ENCODE data around the gene KNTC1.
"Not testable (repeated sequence)": the region's sequence is repeated elsewhere in the genome, so short reads cannot be mapped to it uniquely, and the experiment has no call there.

The KNTC1 gene

DNA sequence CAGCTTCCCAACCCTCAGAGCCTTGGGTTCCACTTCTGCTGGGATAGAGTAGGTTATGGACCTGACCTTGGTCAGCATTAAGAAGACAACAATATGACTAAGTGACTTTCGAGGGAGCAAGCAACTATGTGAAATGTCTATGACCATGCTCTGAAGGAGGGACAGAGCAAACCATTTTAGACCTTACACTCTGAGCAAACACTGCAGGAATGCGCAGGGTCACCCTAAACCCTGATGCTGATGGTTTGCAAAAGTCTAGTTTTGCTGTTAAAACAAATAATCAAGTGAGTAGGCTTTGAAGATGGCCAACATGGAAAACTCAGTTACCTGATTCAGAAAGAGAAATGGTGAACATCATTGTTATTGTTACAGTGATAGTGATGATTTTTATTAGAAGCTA lies 35.1 kb upstream of the KNTC1 start:
- no peak for TF ChIP-seq SPI1 (IDR thresholded peaks at IDR 0.05; ENCODE audit: low read depth, low read length)
- TF ChIP-seq PAX5 (IDR thresholded peaks at IDR 0.05; ENCODE audit: insufficient read depth, low read length, severe bottlenecking), result no peak
- no peak for TF ChIP-seq TAF1 (IDR thresholded peaks at IDR 0.05; ENCODE audit: low read depth, low read length)
- TF ChIP-seq POLR2A (IDR thresholded peaks at IDR 0.05; ENCODE audit: low read depth, low read length), result no peak
- no peak for TF ChIP-seq POLR2AphosphoS5 (IDR thresholded peaks at IDR 0.05; ENCODE audit: low read depth, low read length)
- TF ChIP-seq POU2F2 (IDR thresholded peaks at IDR 0.05; ENCODE audit: low read depth, low read length), result no peak
- FAIRE-seq (no peak), DNase-seq (ENCODE audit: insufficient read length, low spot score) (no peak)

DNA sequence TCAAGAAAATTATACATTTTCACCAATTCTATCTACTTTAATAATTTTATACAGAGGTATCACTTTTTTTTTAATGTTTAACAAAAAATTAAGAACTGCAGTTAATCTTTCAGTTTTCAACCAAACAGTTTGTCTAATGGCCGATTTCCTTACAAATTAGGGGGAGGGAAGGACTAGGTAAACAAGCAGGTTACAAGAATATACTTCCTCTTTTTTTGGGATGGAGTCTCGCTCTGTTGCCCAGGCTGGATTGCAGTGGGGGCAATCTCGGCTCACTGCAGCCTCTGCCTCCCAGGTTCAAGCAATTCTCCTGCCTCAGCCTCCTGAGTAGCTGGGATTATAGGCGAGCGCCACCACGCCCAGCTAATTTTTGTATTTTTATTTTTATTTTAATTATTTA lies 33.8 kb upstream of the KNTC1 start:
- FAIRE-seq, result not testable (repeated sequence)

DNA sequence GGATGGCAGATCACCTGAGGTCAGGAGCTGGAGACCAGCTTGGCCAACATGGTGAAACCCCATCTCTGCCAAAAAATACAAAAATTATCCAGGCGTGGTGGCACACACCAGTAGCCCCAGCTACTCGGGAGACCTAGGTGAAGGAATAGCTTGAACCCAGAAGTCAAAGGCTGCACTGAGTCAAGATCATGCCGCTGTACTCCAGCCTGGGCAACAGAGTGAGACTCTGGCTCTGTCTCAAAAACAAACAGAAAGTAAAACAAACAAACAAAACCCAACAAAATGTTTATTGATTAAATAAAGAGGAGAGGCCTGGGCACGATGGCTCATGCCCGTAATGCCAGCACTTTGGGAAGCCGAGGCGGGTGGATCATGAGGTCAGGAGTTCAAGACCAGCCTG lies 31.8 kb upstream of the KNTC1 start:
- TF ChIP-seq PAX5 (IDR thresholded peaks at IDR 0.05; ENCODE audit: insufficient read depth, low read length, severe bottlenecking), result no peak
- TF ChIP-seq POLR2AphosphoS5 (IDR thresholded peaks at IDR 0.05; ENCODE audit: low read depth, low read length), result no peak
- no peak for TF ChIP-seq POU2F2 (IDR thresholded peaks at IDR 0.05; ENCODE audit: low read depth, low read length)
- no peak for TF ChIP-seq SPI1 (IDR thresholded peaks at IDR 0.05; ENCODE audit: low read depth, low read length)
- TF ChIP-seq POLR2A (IDR thresholded peaks at IDR 0.05; ENCODE audit: low read depth, low read length), result no peak
- FAIRE-seq (no peak), DNase-seq (ENCODE audit: insufficient read length, low spot score) (no peak)

More for the DNA sequence above, 33.8 kb upstream of the KNTC1 start:
- not testable (repeated sequence) for DNase-seq (ENCODE audit: insufficient read length, low spot score)

DNA sequence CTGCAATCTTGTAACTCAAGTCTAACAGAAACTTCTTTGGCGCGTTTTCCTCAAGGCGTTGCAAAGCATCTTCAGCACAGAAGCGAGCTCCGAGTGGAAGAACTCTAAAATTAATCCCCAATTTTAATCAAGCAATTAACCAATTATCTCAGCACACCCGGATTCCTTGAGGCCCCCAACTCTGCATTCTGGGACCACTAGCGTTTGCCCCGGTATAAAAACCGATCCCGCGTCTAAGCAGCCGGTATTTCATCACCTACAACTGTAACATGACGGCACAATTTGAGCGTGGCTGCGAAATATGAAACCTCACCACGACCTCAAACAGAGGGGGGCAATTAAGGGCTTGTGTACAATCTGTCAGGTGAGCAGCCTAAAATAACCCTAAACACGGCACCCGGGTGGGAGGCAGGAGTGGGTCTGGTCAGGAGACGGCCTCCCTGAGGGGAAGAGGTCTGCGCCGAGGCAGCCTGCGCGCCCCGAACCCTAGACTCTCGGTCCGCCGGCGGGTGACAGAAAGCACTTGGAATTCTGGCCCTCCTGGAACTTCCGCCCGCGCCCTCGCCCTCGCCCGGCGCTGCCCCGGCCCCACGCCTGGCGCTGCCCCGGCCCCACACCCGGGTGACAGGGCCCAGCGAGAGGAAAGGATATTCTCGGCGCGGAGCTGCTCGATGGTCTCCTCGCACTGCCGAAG lies 26.9 kb upstream of the KNTC1 start:
- DNase-seq (ENCODE audit: insufficient read length, low spot score) (peak; percentile 29), FAIRE-seq (peak; percentile 76)
- no peak for TF ChIP-seq POLR2A (IDR thresholded peaks at IDR 0.05; ENCODE audit: low read depth, low read length)
- TF ChIP-seq TAF1 (IDR thresholded peaks at IDR 0.05; ENCODE audit: low read depth, low read length), result no peak
- TF ChIP-seq POLR2AphosphoS5 (IDR thresholded peaks at IDR 0.05; ENCODE audit: low read depth, low read length), result no peak
- TF ChIP-seq PAX5 (IDR thresholded peaks at IDR 0.05; ENCODE audit: insufficient read depth, low read length, severe bottlenecking), result no peak
- TF ChIP-seq POU2F2 (IDR thresholded peaks at IDR 0.05; ENCODE audit: low read depth, low read length), result no peak
- TF ChIP-seq SPI1 (IDR thresholded peaks at IDR 0.05; ENCODE audit: low read depth, low read length), result no peak

DNA sequence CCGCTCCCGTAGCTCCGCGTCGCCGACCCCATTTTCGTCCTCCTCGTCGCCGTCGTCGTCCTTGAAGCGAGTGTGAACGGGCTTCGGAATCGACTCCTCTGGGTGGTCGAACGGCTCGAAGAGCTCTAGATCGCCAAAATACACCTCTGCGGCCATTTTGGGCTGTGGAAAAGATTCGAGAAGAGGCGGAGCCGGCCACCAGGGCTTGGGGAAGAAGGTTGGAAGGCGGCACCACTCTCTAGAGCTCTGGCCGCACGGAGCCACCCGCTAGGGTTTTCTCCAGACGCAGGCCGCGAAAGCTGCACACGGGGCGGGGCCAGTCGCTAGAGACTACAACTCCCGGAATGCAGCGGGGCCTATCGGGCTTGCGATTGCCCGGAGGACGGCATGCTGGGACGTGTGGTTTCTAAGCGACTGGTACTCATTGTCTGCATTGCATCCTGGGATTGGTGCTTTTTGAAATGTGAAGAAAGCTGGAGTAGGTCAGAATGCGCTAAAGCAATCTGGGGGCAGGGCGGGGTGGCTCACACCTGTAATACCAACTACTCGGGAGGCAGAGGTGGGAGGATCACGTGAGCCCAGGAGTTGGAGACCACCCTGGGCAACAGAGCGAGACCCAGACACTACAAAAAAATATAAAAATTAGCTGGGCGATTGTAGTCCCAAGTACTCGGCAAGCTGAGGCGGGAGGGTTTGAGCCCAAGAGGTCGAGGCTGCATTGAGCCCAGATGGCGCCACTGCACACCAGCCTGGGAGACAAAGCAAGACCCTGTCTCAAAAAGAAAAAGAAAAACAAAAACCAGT lies 26.2 kb upstream of the KNTC1 start, which contains the start of gene ZCCHC8:
ZCCHC8 (minus strand) TSS at position 248 of the 804 bp plus-strand sequence; CDS start at position 156, 92 bp downstream.
- TF ChIP-seq PAX5 (IDR thresholded peaks at IDR 0.05; ENCODE audit: insufficient read depth, low read length, severe bottlenecking) (peak; percentile 34), POLR2AphosphoS5 (IDR thresholded peaks at IDR 0.05; ENCODE audit: low read depth, low read length) (peak; percentile 86), POLR2A (IDR thresholded peaks at IDR 0.05; ENCODE audit: low read depth, low read length) (peak; percentile 86), TAF1 (IDR thresholded peaks at IDR 0.05; ENCODE audit: low read depth, low read length) (peak; percentile 70; the same call in 1 of the 2 replicates), SPI1 (IDR thresholded peaks at IDR 0.05; ENCODE audit: low read depth, low read length) (no peak), POU2F2 (IDR thresholded peaks at IDR 0.05; ENCODE audit: low read depth, low read length) (peak; percentile 44; the same call in 1 of the 2 replicates)
- peak; percentile 76 for DNase-seq (ENCODE audit: insufficient read length, low spot score)
- FAIRE-seq, result peak; percentile 98

DNA sequence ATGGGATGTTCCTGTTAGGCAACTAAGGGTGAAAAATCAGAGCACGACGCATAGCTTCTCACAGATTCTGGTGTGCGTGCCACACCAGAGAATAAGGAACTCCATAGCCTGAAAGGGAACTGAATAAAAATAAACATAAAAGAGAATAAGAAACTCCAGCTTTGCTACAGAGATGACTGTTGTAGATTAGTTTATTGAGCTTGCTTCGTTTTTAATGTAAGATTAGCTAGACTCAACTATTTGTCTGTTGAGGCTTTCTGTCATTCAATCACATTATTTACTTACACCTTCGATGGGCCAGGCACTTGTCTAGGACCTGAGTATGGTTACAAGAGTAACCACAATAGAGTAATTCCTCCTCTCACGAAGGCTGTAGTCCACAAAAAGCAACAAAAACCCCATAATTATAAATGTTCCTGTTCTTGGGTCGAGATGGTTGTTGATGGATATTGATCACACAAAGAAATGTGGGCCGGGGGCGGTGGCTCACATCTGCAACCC lies 25.5 kb upstream of the KNTC1 start:
- DNase-seq (ENCODE audit: insufficient read length, low spot score) (no peak), FAIRE-seq (no peak)
- TF ChIP-seq PAX5 (IDR thresholded peaks at IDR 0.05; ENCODE audit: insufficient read depth, low read length, severe bottlenecking), result no peak
- no peak for TF ChIP-seq POLR2AphosphoS5 (IDR thresholded peaks at IDR 0.05; ENCODE audit: low read depth, low read length)
- peak; percentile 58 for TF ChIP-seq SPI1 (IDR thresholded peaks at IDR 0.05; ENCODE audit: low read depth, low read length)
- no peak for TF ChIP-seq POU2F2 (IDR thresholded peaks at IDR 0.05; ENCODE audit: low read depth, low read length)

DNA sequence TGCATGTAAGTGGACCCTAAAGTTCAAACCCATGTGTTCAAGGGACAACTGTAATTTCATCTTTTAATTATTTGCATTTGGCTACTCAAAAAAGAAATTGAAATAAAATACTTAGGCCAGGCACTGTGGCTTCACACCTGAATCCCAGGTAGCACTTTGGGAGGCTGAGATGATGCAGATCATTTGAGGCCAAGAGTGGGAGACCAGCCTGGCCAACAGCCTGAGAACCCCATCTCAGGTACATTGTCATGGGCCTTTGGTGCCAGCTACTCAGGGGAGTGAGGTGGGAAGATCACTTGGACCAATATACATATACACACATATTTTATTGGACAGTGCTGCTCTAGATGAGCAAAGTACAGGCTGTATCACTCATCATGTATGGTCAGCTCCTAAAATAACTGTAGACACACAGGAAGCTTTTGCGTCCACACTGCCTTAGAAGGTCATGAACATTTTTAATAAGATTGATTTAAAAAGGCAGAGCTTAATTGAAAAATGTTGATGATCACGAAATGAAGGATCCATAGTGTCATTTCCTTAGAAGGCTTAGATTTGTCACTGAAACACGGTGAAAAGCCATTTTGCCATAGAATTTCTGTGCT lies 23.8 kb upstream of the KNTC1 start:
- peak; percentile 23 for FAIRE-seq
- no peak for DNase-seq (ENCODE audit: insufficient read length, low spot score)
- TF ChIP-seq POLR2AphosphoS5 (IDR thresholded peaks at IDR 0.05; ENCODE audit: low read depth, low read length), result peak; percentile 75
- no peak for TF ChIP-seq PAX5 (IDR thresholded peaks at IDR 0.05; ENCODE audit: insufficient read depth, low read length, severe bottlenecking)
- TF ChIP-seq POLR2A (IDR thresholded peaks at IDR 0.05; ENCODE audit: low read depth, low read length), result peak; percentile 76

DNA sequence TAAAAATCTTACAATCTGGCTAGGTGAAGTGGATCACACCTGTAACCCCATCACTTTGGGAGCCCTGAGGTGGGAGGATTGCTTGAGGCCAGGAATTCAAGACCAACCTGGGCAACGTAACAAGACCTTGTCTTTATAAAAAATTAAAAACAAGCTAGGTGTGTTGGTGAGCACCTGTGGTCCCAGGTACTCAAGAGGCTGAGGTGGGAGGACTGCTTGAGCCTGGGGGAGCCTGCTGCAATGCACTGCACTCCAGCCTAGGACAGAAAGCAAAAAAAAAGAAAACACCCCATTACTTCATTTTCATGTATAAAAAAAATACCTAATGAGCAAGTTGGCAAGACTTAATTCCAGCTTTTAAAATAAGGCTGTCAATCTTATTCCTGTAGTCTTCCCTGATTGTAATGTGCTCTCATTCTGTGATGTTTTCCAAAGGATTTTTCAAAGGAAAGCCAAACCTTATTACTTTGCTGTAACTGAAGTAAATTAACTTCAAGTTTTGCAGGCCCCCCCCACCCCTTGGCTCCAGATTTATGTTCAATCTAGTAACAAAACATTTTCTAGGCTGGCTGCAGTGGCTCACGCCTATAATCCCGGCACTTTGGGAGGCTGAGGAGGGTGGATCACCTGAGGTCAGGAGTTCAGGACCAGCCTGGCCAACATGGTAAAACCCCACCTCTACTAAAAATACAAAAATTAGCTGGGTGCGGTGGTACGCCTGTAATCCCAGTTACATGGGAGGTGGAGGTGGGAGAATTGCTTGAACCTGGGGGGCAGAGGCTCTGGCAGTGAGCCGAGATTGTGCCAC lies 23.1 kb upstream of the KNTC1 start:
- FAIRE-seq (no peak), DNase-seq (ENCODE audit: insufficient read length, low spot score) (no peak)
- no peak; the same call in 1 of the 2 replicates for TF ChIP-seq POU2F2 (IDR thresholded peaks at IDR 0.05; ENCODE audit: low read depth, low read length)
- TF ChIP-seq PAX5 (IDR thresholded peaks at IDR 0.05; ENCODE audit: insufficient read depth, low read length, severe bottlenecking), result no peak
- no peak for TF ChIP-seq TAF1 (IDR thresholded peaks at IDR 0.05; ENCODE audit: low read depth, low read length)
- TF ChIP-seq POLR2A (IDR thresholded peaks at IDR 0.05; ENCODE audit: low read depth, low read length), result peak; percentile 45
- TF ChIP-seq POLR2AphosphoS5 (IDR thresholded peaks at IDR 0.05; ENCODE audit: low read depth, low read length), result peak; percentile 64

All from GM12891 (cell line).